Left lung (tissue), 10 donors: ENCODE data around the gene TCAIM. TPM values are rescaled to one million over a fixed set of nuclear protein-coding genes. Genes with fewer than 3 reads are reported as not detected.

Experiments used
- ATAC-seq: fragments of 200-7000 bp; cut with Tn5 transposase; one replicate; pipeline ENCODE4 v1.9.1; 2020; ENCODE audit warnings: moderate library complexity
- DNase-seq, 4 donors: peaks; one replicate each; pipeline ENCODE4 v3.0.0-alpha.2; 2013 to 2020
- H3K27ac ChIP-seq, 2 donors: fragments of 200-600 bp; sonication (generic) in 1 of 2; one replicate each; pipeline versions ENCODE4 v1.5.0 to v1.8.0; 2020 to 2021
- H3K27me3 ChIP-seq, 2 donors: fragments of 200-600 bp; sonication (generic) in 1 of 2; one replicate each; pipeline versions ENCODE4 v1.5.0 to v1.8.0; 2020 to 2021
- H3K36me3 ChIP-seq, 2 donors: fragments of 200-600 bp; sonication (generic) in 1 of 2; one replicate each; pipeline versions ENCODE4 v1.5.0 to v1.8.0; 2020 to 2021
- H3K4me1 ChIP-seq, 2 donors: fragments of 200-600 bp; one replicate each; pipeline ENCODE4 v1.8.0; 2021
- H3K4me3 ChIP-seq, 2 donors: fragments of 200-600 bp; sonication (generic) in 1 of 2; one replicate each; pipeline versions ENCODE4 v1.5.0 to v1.8.0; 2020 to 2021; ENCODE audit warnings: mild to moderate bottlenecking in 1 of 2
- H3K9me3 ChIP-seq, 2 donors: fragments of 200-600 bp; sonication (generic) in 1 of 2; one replicate each; pipeline versions ENCODE4 v1.5.0 to v1.8.0; 2020 to 2021
- intact Hi-C, 2 donors: fragments of 100-400 bp; cut with DNase I; formaldehyde crosslinking; loops; one replicate each; pipeline versions ENCODE4 v1.11.2 to v1.14.2; 2022
- polyA plus RNA-seq, 6 donors: library from polyadenylated mRNA; unstranded; fragments of 120-200 nt; gene quantifications; one replicate each; pipeline ENCODE4 v1.2.1, GENCODE V29; 2013; ENCODE audit not compliant: insufficient read length in 6 of 6
- total RNA-seq, 2 donors: library from RNA; stranded (reverse); fragmentation: NEBNext Ultra II Directional; extraction: Animal tissue kit (Norgen Biotek cat#: 25700); gene quantifications; one replicate each; pipeline ENCODE4 v1.2.1, GENCODE V29; 2021
- TF ChIP-seq, protein P1 (sequence below), 2 donors: fragments of 200-600 bp; sonication (generic) in 1 of 2; IDR thresholded peaks; one replicate each; pipeline versions ENCODE4 v1.5.0 to v1.8.0; 2021; ENCODE audit warnings: antibody characterized with exemption in 2 of 2
- donor health status: DM: no; HTN: yes; CAD: no.
- donor health status: DM: no; HTN: no; CAD: no.

The TCAIM gene
- total and polyA plus RNA-seq, 8 donors, result 23.4 to 30.2 (median 25.6) TPM

DNA sequence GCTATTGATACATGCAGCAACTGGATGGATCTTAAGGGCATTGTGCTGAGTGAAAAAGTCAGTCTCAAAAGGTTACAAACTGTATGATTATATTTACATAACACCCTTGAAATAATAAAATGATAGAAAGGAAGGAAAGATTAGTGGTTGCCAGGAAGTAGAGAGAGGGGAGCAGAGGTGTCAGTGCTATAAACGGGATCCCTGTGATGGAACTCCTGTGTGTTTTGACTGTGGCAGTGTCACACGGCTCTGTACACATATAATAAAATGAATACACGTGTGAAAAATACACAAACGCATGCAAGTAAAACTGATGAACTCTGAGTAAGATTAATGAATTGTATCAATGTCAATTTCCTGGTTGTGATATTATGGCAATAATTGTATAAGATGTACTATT is 60.3 kb downstream of the TCAIM start:
- no peak overlapping the region for H3K27ac ChIP-seq
- H3K9me3 ChIP-seq, result no peaks in the 10 kb centered on the region
- TF ChIP-seq, protein P1, sequence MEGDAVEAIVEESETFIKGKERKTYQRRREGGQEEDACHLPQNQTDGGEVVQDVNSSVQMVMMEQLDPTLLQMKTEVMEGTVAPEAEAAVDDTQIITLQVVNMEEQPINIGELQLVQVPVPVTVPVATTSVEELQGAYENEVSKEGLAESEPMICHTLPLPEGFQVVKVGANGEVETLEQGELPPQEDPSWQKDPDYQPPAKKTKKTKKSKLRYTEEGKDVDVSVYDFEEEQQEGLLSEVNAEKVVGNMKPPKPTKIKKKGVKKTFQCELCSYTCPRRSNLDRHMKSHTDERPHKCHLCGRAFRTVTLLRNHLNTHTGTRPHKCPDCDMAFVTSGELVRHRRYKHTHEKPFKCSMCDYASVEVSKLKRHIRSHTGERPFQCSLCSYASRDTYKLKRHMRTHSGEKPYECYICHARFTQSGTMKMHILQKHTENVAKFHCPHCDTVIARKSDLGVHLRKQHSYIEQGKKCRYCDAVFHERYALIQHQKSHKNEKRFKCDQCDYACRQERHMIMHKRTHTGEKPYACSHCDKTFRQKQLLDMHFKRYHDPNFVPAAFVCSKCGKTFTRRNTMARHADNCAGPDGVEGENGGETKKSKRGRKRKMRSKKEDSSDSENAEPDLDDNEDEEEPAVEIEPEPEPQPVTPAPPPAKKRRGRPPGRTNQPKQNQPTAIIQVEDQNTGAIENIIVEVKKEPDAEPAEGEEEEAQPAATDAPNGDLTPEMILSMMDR (IDR thresholded peaks at IDR 0.05), result no peak
- DNase-seq (no peak), ATAC-seq (no peak)
- peaks cover 0 to 26% of the 10 kb centered on the region in 2 donors for H3K36me3 ChIP-seq
- no peaks in the 10 kb centered on the region for H3K4me1 ChIP-seq
- H3K4me3 ChIP-seq, result no peak overlapping the region
- H3K27me3 ChIP-seq, result no peaks in the 10 kb centered on the region
- intact Hi-C loops, result no loop called here

DNA sequence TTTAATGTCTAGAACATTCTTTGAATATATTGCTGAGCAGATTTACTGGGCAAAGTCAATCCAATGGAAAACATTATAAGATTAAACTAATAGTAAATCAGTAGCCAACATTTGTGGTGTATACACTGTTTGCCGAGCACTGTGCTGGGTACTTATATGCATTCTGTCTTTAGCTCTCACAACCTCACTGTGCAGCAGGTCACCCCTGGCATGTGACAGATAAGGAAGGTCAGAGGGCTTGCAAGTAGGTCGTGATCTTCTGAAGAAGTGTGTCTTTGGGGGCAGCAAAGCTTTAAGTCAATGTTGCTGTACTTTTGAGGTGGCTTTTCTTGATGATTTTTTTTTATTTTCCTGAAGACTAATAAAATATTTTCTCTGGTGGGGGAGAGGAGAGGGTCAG is 62.2 kb downstream of the TCAIM start:
- TF ChIP-seq, protein P1 (IDR thresholded peaks at IDR 0.05), result no peak
- DNase-seq (no peak), ATAC-seq (no peak)
- Histone ChIP-seq H3K9me3 (no peaks in the 10 kb centered on the region), H3K4me3 (no peak overlapping the region), H3K36me3 (peaks cover 0 to 24% of the 10 kb centered on the region in 2 donors), H3K4me1 (no peaks in the 10 kb centered on the region), H3K27ac (no peak overlapping the region), H3K27me3 (no peaks in the 10 kb centered on the region)
- intact Hi-C loops, result no loop called here

DNA sequence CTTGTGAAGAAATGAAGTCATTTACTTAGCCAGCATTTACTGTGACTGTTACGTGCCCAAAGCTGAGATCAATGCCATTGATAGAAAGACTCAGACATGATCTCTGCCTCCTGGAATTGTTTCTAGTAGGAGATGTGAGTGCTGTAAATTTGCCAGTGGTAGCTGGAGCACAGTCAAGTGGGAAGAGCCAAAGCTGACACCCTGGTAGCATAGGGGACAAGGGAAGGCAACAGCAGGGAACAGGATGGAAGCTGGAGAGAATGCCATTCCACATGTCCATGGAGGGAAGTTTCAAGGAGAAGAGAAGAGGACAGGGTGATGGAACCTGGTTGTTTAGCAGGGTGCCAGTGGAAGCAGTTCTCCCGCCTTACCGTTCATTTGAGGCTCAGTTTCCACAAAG is 64.0 kb downstream of the TCAIM start:
- Histone ChIP-seq H3K27ac (no peak overlapping the region), H3K9me3 (no peaks in the 10 kb centered on the region), H3K4me3 (no peak overlapping the region), H3K4me1 (no peaks in the 10 kb centered on the region), H3K27me3 (no peaks in the 10 kb centered on the region), H3K36me3 (peaks cover 0 to 17% of the 10 kb centered on the region in 2 donors)
- TF ChIP-seq, protein P1 (IDR thresholded peaks at IDR 0.05), result no peak
- DNase-seq (no peak), ATAC-seq (no peak)
- intact Hi-C loops, result no loop called here

DNA sequence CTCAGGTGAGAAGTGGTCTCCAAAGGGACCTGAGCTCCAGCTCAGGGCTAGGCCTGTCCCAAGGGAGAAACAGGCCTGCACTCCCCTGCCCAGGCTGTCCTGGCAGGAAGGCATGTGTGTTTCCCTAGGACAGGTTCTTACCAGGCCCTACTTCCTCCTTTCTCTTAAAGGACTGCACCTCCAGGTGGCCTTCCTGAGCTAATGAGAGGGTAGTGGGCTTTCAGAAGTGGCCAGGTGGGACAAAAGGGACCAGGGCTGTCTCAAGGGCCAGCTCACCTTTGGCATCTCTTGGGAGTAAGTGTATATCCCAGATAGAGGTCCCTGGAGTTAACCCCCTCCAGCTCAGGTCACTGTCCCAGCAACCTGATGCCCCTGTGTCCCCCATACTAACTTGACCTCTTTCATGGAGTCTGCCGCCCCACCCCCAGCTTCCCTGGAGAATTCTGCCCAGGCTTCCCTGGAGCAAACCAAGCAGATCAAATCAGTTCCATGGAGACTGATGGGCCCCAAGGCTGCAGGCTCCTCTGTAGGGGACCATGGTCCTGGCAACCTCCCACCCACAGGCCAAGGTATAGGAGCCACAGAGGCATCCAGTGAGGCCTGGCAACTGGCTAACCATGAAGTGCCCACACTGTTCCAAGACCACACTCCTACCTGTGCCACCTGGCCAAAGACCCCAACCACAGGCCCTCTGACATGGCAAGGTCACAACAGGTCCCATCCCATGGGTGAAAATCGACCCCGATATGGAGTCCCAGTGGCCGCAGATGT is 71.3 kb downstream of the TCAIM start:
- TF ChIP-seq, protein P1 (IDR thresholded peaks at IDR 0.05), result no peak
- intact Hi-C loops, result no loop called here
- no peak overlapping the region for H3K4me3 ChIP-seq
- no peaks in the 10 kb centered on the region for H3K27me3 ChIP-seq
- H3K9me3 ChIP-seq, result no peaks in the 10 kb centered on the region
- peaks cover 0 to 15% of the 10 kb centered on the region in 2 donors for H3K36me3 ChIP-seq
- DNase-seq (no peak), ATAC-seq (no peak)
- no peaks in the 10 kb centered on the region for H3K4me1 ChIP-seq
- no peak overlapping the region for H3K27ac ChIP-seq

DNA sequence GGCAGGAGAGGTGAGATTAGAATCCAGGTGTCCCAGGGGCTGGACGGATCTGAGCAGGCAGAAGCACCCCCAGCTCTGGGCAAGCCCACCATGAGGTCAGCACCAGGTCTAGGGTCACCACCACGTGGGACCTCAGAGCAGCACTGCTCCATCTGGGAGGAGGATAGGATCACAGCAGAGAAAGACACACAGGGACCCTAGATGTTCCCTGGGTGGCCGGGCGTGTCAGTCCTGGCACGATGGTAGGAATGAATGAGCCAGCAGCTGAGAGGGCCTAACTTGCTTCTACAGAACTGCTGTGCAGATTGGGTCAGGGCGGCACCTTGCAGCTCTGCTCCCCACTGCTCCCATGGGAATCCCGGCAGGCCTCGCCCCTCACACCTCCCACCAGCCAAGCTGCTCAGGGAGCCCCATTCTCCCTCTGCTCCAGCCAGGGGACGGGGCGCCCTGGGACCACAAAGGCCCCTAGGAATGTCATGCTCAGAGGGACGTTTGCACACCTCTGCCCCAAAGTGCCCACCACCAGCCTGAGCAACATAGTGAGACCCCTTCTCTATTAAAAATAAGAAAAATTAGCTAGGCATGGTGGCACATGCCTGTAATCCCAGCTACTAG is 72.6 kb downstream of the TCAIM start:
- Histone ChIP-seq H3K4me1 (no peaks in the 10 kb centered on the region), H3K36me3 (peaks cover 0 to 15% of the 10 kb centered on the region in 2 donors), H3K9me3 (no peaks in the 10 kb centered on the region), H3K27me3 (no peaks in the 10 kb centered on the region), H3K27ac (no peak overlapping the region), H3K4me3 (no peak overlapping the region)
- intact Hi-C loops, result no loop called here
- DNase-seq (no peak), ATAC-seq (no peak)
- TF ChIP-seq, protein P1 (IDR thresholded peaks at IDR 0.05), result no peak
